ENCODE data around the gene KRTAP12-1.
"Not testable (repeated sequence)": the region's sequence is repeated elsewhere in the genome, so short reads cannot be mapped to it uniquely, and the experiment has no call there.

The KRTAP12-1 gene

DNA sequence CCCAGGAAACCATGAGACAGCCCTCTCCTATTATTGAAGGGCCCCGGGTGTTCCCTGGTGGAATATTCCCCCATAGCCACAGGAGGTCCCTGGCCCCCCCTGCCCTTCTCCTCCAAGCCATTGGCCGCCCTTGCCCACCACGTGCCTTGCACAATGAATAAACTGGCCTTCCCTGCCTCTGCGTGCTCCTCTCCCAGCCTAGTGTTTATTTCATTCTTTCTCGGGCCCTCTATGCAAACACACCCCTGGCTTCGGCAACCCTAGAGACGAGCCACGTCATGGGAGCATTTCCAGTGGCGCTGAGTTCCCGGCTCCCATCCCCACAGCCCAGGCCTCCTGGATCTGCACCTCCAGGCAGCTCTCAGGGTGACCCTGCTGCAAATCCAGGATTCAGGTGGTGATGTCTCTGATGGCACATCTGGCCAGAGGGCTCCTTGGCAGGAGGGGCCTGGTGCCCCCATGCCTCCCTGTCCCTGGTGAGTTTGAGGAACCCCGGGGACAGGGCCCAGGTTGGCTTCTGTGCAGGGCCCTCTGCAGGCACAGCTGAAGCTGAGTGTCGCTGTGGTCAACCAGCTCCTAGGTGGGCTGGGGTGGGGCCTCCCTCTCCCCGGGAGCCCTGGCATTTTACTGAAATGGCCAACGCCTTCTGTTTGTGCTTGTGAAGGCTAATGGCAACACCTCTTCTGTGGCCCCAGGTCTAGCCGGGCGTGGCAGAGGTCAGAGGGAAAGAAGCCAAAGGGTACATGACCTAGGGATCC is 21.2 kb upstream of the KRTAP12-1 start:
- Histone ChIP-seq H3K9me3 (ENCODE audit: low read depth, low read length) (no peaks in the 10 kb centered on the region), H3K36me3 (ENCODE audit: insufficient read depth, low read length) (no peaks in the 10 kb centered on the region), H3K27ac (no peak overlapping the region), H3K4me3 (no peak overlapping the region), H3K9ac (ENCODE audit: insufficient read length) (no peak overlapping the region)
- TF ChIP-seq EZH2 (IDR thresholded peaks at IDR 0.05) (no peak), POLR2AphosphoS5 (IDR thresholded peaks at IDR 0.05; ENCODE audit: borderline replicate concordance, low read depth, low read length) (no peak), FOXP2 (optimal IDR thresholded peaks at IDR 0.05; ENCODE audit: control extremely low read depth, extremely low read length, insufficient read depth) (no peak)
- DNase-seq (ENCODE audit: low read depth, low spot score) = no peak

DNA sequence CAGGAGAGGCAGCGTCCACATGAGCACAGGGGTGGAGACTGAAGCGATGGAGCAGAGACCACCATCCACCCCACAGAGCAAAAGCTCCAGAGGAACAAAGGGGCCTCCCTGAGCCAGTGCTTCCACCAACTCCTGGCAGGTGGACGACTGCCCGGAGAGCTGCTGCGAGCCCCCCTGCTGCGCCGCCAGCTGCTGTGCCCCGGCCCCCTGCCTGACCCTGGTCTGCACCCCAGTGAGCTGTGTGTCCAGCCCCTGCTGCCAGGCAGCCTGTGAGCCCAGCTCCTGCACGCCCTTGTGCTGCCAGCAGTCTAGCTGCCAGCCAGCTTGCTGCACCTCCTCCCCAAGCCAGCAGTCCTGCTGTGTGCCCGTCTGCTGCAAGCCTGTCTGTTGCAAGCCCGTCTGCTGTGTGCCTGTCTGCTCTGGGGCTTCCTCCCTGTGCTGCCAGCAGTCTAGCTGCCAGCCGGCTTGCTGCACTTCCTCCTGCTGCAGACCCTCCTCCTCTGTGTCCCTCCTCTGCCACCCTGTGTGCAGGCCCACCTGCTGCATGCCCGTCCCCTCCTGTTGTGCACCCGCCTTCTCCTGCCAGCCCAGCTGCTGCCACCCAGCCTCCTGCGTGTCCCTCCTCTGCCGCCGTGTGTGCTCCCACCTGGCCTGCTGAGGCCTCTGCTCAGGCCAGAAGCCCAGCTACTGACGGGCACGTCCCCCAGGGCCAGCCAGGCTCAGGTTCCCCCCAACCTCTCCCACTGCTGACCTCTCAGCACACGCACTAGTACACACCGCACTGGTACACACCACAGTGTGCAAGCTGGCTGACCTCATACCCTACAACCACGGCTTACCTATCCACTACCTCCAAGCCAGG is 20.4 kb upstream of the KRTAP12-1 start:
- Histone ChIP-seq H3K9ac (ENCODE audit: insufficient read length) (no peak overlapping the region), H3K9me3 (ENCODE audit: low read depth, low read length) (no peaks in the 10 kb centered on the region), H3K27ac (no peak overlapping the region), H3K4me3 (no peak overlapping the region), H3K36me3 (ENCODE audit: insufficient read depth, low read length) (no peaks in the 10 kb centered on the region)
- TF ChIP-seq EZH2 (IDR thresholded peaks at IDR 0.05) (no peak), POLR2AphosphoS5 (IDR thresholded peaks at IDR 0.05; ENCODE audit: borderline replicate concordance, low read depth, low read length) (no peak), FOXP2 (optimal IDR thresholded peaks at IDR 0.05; ENCODE audit: control extremely low read depth, extremely low read length, insufficient read depth) (no peak)
- no peak for DNase-seq (ENCODE audit: low read depth, low spot score)

DNA sequence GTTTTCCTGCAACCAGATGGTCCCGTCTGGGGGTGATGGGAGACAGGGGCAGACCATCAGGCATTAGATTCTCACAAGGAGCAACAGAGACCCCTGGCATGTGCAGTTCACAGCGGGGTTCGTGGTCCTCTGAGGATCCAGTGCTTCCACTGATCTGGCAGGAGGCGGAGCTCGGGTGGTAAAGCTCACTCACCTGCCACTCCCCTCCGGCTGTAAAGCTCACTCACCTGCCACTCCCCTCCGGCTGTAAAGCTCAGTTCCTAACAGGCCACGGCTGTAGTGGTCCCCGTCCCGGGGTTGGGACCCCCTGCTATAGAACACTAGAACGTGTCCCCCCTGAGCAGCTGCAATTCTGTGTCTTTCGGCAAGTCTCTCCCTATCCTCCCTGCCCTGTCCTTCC is 19.6 kb upstream of the KRTAP12-1 start:
- Histone ChIP-seq H3K9ac (ENCODE audit: insufficient read length) (no peak overlapping the region), H3K27ac (no peak overlapping the region), H3K36me3 (ENCODE audit: insufficient read depth, low read length) (no peaks in the 10 kb centered on the region), H3K4me3 (no peak overlapping the region), H3K9me3 (ENCODE audit: low read depth, low read length) (no peaks in the 10 kb centered on the region)
- TF ChIP-seq POLR2AphosphoS5 (IDR thresholded peaks at IDR 0.05; ENCODE audit: borderline replicate concordance, low read depth, low read length) (no peak), EZH2 (IDR thresholded peaks at IDR 0.05) (no peak), FOXP2 (optimal IDR thresholded peaks at IDR 0.05; ENCODE audit: control extremely low read depth, extremely low read length, insufficient read depth) (no peak)
- no peak for DNase-seq (ENCODE audit: low read depth, low spot score)

DNA sequence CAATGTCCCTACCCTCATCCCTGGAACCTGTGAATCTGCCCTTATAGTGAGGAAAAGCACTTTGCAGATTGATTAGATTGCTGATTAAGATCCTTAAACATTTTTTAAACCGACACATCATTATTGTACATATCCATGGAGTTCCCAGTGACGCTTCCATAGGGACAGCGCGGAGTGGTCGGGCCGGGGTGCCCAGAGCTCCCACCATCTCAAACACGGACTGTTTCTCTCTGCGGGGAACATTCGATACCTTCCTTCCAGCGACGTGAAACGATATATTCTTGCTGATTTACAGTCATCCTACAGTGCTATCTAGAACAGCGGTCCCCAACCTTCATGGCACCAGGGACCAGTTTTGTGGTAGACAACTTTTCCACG is 19.0 kb upstream of the KRTAP12-1 start:
- H3K27ac ChIP-seq = no peak overlapping the region
- H3K36me3 ChIP-seq (ENCODE audit: insufficient read depth, low read length) = no peaks in the 10 kb centered on the region
- DNase-seq (ENCODE audit: low read depth, low spot score) = no peak
- H3K4me3 ChIP-seq = no peak overlapping the region
- H3K9ac ChIP-seq (ENCODE audit: insufficient read length) = no peak overlapping the region
- no peaks in the 10 kb centered on the region for H3K9me3 ChIP-seq (ENCODE audit: low read depth, low read length)
- TF ChIP-seq POLR2AphosphoS5 (IDR thresholded peaks at IDR 0.05; ENCODE audit: borderline replicate concordance, low read depth, low read length) = no peak
- no peak for TF ChIP-seq FOXP2 (optimal IDR thresholded peaks at IDR 0.05; ENCODE audit: control extremely low read depth, extremely low read length, insufficient read depth)
- TF ChIP-seq EZH2 (IDR thresholded peaks at IDR 0.05) = no peak

DNA sequence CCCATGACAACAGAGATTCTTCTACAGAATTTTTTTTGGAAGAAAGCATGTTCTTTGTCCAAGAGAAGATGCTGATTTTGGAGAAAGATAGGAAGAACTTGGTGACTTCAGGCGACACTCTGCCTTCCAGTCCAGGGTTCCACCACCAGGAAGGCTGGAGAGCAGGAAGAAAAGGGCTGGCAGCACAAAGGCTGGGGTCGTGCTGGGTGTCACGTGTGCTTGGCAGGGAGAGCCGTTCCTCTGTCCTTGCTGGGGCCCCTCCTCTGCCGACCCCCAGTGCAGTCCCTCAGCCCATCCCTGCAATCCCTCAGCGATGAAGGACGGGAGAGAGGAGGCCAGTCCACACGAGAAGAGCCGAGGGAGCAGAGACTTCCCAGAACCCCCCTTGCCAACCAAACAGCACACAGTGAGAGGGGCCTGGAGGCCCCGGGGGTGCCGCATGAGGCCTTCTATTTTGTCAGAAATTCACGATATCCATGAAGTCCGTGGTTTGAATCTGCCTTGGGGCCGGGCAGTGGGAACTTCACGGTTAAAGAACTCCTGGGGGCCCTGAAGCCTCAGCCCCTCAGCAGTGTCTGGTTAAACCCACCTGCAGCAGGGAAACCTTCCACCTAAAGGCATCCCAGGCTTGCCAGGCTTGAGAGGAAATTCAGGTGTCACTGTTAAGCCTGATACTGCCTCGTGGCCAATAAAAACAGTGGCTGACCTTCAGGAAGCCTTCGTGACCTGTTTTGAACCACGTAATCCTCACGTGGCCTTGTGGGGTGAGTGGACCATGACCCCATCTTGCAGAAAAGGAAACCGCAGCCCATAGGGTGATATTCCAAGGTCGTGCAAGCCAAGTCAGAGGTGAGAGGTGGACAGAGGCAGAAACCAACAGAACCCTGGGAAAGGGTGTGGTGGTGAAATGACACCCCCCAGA is 18.4 kb upstream of the KRTAP12-1 start:
- H3K36me3 ChIP-seq (ENCODE audit: insufficient read depth, low read length) = no peaks in the 10 kb centered on the region
- H3K27ac ChIP-seq = no peak overlapping the region
- no peak for DNase-seq (ENCODE audit: low read depth, low spot score)
- TF ChIP-seq EZH2 (IDR thresholded peaks at IDR 0.05) (no peak), POLR2AphosphoS5 (IDR thresholded peaks at IDR 0.05; ENCODE audit: borderline replicate concordance, low read depth, low read length) (no peak), FOXP2 (optimal IDR thresholded peaks at IDR 0.05; ENCODE audit: control extremely low read depth, extremely low read length, insufficient read depth) (no peak)
- no peak overlapping the region for H3K9ac ChIP-seq (ENCODE audit: insufficient read length)
- no peaks in the 10 kb centered on the region for H3K9me3 ChIP-seq (ENCODE audit: low read depth, low read length)
- no peak overlapping the region for H3K4me3 ChIP-seq

DNA sequence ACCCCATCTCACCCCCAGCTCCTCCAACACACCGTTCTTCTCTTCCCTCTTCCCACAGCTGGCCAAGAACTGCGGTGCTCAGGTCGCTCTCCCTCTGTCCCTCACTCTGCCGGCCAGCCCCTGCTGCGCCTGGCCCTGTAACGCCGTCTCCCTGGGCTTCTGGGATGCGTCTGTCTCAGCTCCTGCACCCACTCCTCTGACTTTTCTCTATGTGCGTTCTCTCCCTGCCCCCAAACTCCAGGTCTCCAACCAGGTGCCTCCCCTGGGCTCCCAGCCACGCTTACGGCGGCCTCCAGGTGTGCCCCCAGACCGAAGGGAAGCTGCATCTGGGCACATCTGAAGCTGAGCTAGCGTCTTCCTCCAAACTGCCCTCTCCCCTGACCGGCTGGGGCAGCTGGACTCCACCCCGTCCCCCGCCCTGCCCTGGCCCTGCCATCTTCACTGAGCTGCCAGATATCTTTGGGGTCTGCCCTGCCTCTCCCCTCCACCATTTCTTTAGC is 17.6 kb upstream of the KRTAP12-1 start:
- Histone ChIP-seq H3K27ac (no peak overlapping the region), H3K9ac (ENCODE audit: insufficient read length) (no peak overlapping the region), H3K36me3 (ENCODE audit: insufficient read depth, low read length) (no peaks in the 10 kb centered on the region), H3K9me3 (ENCODE audit: low read depth, low read length) (no peaks in the 10 kb centered on the region), H3K4me3 (no peak overlapping the region)
- DNase-seq (ENCODE audit: low read depth, low spot score) = no peak
- no peak for TF ChIP-seq FOXP2 (optimal IDR thresholded peaks at IDR 0.05; ENCODE audit: control extremely low read depth, extremely low read length, insufficient read depth)
- no peak for TF ChIP-seq POLR2AphosphoS5 (IDR thresholded peaks at IDR 0.05; ENCODE audit: borderline replicate concordance, low read depth, low read length)
- no peak for TF ChIP-seq EZH2 (IDR thresholded peaks at IDR 0.05)

DNA sequence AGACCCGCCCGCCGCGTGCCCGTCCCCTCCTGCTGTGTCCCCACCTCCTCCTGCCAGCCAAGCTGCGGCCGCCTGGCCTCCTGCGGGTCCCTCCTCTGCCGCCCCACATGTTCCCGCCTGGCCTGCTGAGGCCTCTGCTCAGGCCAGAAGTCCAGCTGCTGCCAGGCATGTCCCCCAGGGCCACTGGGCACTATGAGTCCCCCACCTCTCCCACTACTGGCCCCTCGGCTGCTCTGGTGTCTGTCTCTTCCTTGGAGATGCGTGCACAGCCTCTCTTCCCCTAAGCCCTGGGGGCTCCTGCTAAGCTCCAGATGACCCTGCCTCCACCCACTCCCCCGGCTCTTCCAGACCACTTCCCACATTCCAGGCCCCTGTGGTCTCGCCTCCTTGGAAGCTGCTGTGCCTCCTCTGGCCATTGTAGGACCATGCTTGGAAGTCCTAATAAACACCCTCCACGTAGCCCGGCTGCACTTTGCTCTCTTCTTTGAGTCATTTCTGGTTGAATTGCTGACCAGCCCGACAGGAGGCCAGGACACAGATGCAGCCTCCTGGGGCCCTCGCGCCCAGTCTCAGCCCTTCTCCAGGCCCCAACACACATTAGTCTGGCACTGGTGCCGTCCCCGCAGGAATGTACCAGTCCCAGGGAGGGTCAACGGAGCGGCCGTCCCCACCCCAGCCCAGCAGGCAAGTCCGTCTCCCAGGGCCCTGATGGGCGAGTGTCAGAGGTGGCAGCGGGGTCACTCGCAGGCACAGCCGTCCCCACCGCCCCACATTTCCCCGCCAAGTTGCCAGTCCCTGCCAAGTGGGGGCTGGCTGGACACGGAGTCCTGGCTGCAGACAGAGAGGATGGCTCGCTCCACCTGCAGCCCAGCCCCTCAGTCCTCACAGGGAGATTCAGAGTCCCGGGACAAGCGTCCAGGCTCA is 16.1 kb upstream of the KRTAP12-1 start:
- Histone ChIP-seq H3K27ac (no peak overlapping the region), H3K9me3 (ENCODE audit: low read depth, low read length) (peaks cover 6% of the 10 kb centered on the region; the same call in 1 of the 2 replicates), H3K4me3 (no peak overlapping the region), H3K9ac (ENCODE audit: insufficient read length) (no peak overlapping the region), H3K36me3 (ENCODE audit: insufficient read depth, low read length) (peaks cover 12% of the 10 kb centered on the region)
- no peak for DNase-seq (ENCODE audit: low read depth, low spot score)
- no peak for TF ChIP-seq POLR2AphosphoS5 (IDR thresholded peaks at IDR 0.05; ENCODE audit: borderline replicate concordance, low read depth, low read length)
- no peak for TF ChIP-seq EZH2 (IDR thresholded peaks at IDR 0.05)

DNA sequence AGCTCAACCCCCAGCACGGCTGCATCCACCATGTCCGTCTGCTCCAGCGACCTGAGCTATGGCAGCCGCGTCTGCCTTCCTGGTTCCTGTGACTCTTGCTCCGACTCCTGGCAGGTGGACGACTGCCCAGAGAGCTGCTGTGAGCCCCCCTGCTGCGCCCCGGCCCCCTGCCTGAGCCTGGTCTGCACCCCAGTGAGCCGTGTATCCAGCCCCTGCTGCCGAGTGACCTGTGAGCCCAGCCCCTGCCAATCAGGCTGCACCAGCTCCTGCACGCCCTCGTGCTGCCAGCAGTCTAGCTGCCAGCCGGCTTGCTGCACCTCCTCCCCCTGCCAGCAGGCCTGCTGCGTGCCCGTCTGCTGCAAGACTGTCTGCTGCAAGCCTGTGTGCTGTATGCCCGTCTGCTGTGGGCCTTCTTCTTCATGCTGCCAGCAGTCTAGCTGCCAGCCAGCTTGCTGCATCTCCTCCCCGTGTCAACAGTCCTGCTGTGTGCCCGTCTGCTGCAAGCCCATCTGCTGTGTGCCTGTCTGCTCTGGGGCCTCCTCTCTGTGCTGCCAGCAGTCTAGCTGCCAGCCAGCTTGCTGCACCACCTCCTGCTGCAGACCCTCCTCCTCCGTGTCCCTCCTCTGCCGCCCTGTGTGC is 15.3 kb upstream of the KRTAP12-1 start, which contains the start of gene KRTAP10-12:
TSS of gene KRTAP10-12 (plus strand) at position 1 of the 639 bp plus-strand sequence. CDS start at position 31, 30 bp downstream.
- not testable (repeated sequence) for H3K27ac ChIP-seq; DNase-seq (ENCODE audit: low read depth, low spot score); H3K9ac ChIP-seq (ENCODE audit: insufficient read length); H3K4me3 ChIP-seq; H3K9me3 ChIP-seq (ENCODE audit: low read depth, low read length)
- peaks cover 20% of the 10 kb centered on the region for H3K36me3 ChIP-seq (ENCODE audit: insufficient read depth, low read length)
